ENCODE results near the gene MACROD2.
"Not testable (repeated sequence)": the region's sequence is repeated elsewhere in the genome, so short reads cannot be mapped to it uniquely, and the experiment has no call there.

Gene MACROD2

GRCh38 chr20:15107931-15108330, 1112.6 kb downstream of the MACROD2 start:
- no peak for DNase-seq (ENCODE audit: low read depth)

GRCh38 chr20:15109494-15109893, 1114.2 kb downstream of the MACROD2 start:
- no peak for DNase-seq (ENCODE audit: low read depth)

- no peak for DNase-seq (ENCODE audit: low read depth)
Observed at GRCh38 chr20:15111654-15112053, 1116.3 kb downstream of the MACROD2 start.

GRCh38 chr20:15113144-15113773, 1117.9 kb downstream of the MACROD2 start:
- no peak for DNase-seq (ENCODE audit: low read depth)

GRCh38 chr20:15119852-15120487, 1124.7 kb downstream of the MACROD2 start:
- no peak for DNase-seq (ENCODE audit: low read depth)

GRCh38 chr20:15122613-15123012, 1127.3 kb downstream of the MACROD2 start:
- DNase-seq (ENCODE audit: low read depth) = no peak

- no peak for DNase-seq (ENCODE audit: low read depth)
Observed at GRCh38 chr20:15131176-15131575, 1135.9 kb downstream of the MACROD2 start.

- DNase-seq (ENCODE audit: low read depth) = no peak
Observed at GRCh38 chr20:15138548-15139126, 1143.3 kb downstream of the MACROD2 start.

- no peak for DNase-seq (ENCODE audit: low read depth)
Observed at GRCh38 chr20:15139522-15139921, 1144.2 kb downstream of the MACROD2 start.

GRCh38 chr20:15140286-15140685, 1145.0 kb downstream of the MACROD2 start:
- DNase-seq (ENCODE audit: low read depth) = no peak

GRCh38 chr20:15140940-15141339, 1145.6 kb downstream of the MACROD2 start:
- not testable (repeated sequence) for DNase-seq (ENCODE audit: low read depth)

GRCh38 chr20:15141861-15142260, 1146.5 kb downstream of the MACROD2 start:
- DNase-seq (ENCODE audit: low read depth) = no peak

- no peak for DNase-seq (ENCODE audit: low read depth)
Observed at GRCh38 chr20:15143478-15143877, 1148.2 kb downstream of the MACROD2 start.

GRCh38 chr20:15144916-15145315, 1149.6 kb downstream of the MACROD2 start:
- DNase-seq (ENCODE audit: low read depth) = no peak

GRCh38 chr20:15146948-15147347, 1151.6 kb downstream of the MACROD2 start:
- no peak for DNase-seq (ENCODE audit: low read depth)

GRCh38 chr20:15154070-15154469, 1158.8 kb downstream of the MACROD2 start:
- no peak for DNase-seq (ENCODE audit: low read depth)

GRCh38 chr20:15155848-15156401, 1160.6 kb downstream of the MACROD2 start:
- no peak for DNase-seq (ENCODE audit: low read depth)

- no peak for DNase-seq (ENCODE audit: low read depth)
Observed at GRCh38 chr20:15158533-15158932, 1163.2 kb downstream of the MACROD2 start.

- DNase-seq (ENCODE audit: low read depth) = no peak
Observed at GRCh38 chr20:15162079-15162647, 1166.8 kb downstream of the MACROD2 start.

GRCh38 chr20:15163632-15164031, 1168.3 kb downstream of the MACROD2 start:
- DNase-seq (ENCODE audit: low read depth) = no peak

- no peak for DNase-seq (ENCODE audit: low read depth)
Observed at GRCh38 chr20:15164726-15165125, 1169.4 kb downstream of the MACROD2 start.

- DNase-seq (ENCODE audit: low read depth) = no peak
Observed at GRCh38 chr20:15166744-15167143, 1171.4 kb downstream of the MACROD2 start.

- DNase-seq (ENCODE audit: low read depth) = no peak
Observed at GRCh38 chr20:15171016-15171415, 1175.7 kb downstream of the MACROD2 start.

Measured in T follicular helper cell (primary cell).